ENCODE results near the gene SMG6.

GRCh38 chr17:2040219-2040827, 263.3 kb downstream of the SMG6 start:
- no peak for TF ChIP-seq CTCF (IDR thresholded peaks at IDR 0.05; ENCODE audit: control extremely low read depth in 1 of 3, insufficient read depth in 1 of 3, low read depth in 1 of 3, low read length in 3 of 3)
- TF ChIP-seq EP300 (IDR thresholded peaks at IDR 0.05; ENCODE audit: borderline replicate concordance in 1 of 2, low read depth in 2 of 2, low read length in 2 of 2): no peak
- TF ChIP-seq POLR2AphosphoS5 (IDR thresholded peaks at IDR 0.05; ENCODE audit: low read depth, low read length): no peak
- TF ChIP-seq KDM5A (IDR thresholded peaks at IDR 0.05; ENCODE audit: low read length): no peak
- no peak for TF ChIP-seq GABPA (IDR thresholded peaks at IDR 0.05; ENCODE audit: borderline replicate concordance, insufficient read depth, low read length)
- TF ChIP-seq TAF1 (IDR thresholded peaks at IDR 0.05; ENCODE audit: low read depth, low read length): no peak
- no peak for TF ChIP-seq ASH2L (IDR thresholded peaks at IDR 0.05; ENCODE audit: low read length)
- no peak for TF ChIP-seq HDAC2 (IDR thresholded peaks at IDR 0.05; ENCODE audit: borderline replicate concordance in 1 of 2, low read depth in 2 of 2, low read length in 2 of 2)
- TF ChIP-seq EZH2 (IDR thresholded peaks at IDR 0.05; ENCODE audit: low read depth, low read length, severe bottlenecking): no peak
- TF ChIP-seq BRCA1 (IDR thresholded peaks at IDR 0.05; ENCODE audit: low read depth, low read length): no peak
- TF ChIP-seq JUND (IDR thresholded peaks at IDR 0.05; ENCODE audit: low read length): no peak
